ENCODE results near the gene CBL. TPM values are rescaled to one million over a fixed set of nuclear protein-coding genes. Genes with fewer than 3 reads are reported as not detected.

CBL gene
- polyA plus RNA-seq, 4 donors: 15.5 to 22.3 (median 20.4) TPM

DNA sequence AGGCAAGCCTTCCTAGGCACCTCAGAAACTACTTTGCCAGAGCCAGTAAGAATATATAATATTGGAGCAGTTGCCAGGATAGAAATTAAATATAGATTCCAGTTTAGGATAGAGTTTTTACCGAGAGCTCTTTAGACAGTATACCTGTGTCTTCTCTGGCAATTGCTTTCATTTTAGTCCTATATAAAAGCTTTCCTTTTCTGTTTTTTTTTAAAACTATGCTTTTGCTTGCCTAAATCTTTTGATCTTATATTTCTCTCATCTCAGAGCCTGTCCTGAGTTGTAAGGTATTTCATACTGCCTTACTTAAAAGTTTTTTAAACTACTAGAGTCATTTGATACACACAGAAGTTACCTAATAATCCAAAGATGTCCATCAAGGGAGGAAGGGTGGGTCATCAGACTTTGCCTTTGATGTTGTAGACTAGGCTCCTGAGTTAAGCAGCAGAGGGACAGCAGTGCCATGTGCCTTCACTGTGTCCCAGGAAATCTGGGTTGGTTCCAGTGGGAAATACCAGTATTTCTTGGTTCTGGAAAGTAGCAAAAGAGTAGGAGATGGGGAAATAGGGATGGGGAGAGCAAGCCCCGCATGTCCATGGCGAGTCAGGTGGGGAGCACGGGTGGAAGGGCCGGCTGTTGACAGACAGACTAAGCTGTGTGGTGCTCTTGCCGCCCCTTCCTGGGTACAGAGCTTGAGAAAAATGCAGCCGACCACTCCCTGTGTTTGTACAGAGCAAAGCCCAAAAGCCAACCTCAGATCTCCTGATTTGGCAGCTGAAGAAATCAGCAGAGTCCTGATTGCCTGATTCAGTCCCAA, 99.6 kb downstream of the CBL start:
- DNase-seq (ENCODE audit: low read depth in 4 of 4, low spot score in 3 of 4): no peak

DNA sequence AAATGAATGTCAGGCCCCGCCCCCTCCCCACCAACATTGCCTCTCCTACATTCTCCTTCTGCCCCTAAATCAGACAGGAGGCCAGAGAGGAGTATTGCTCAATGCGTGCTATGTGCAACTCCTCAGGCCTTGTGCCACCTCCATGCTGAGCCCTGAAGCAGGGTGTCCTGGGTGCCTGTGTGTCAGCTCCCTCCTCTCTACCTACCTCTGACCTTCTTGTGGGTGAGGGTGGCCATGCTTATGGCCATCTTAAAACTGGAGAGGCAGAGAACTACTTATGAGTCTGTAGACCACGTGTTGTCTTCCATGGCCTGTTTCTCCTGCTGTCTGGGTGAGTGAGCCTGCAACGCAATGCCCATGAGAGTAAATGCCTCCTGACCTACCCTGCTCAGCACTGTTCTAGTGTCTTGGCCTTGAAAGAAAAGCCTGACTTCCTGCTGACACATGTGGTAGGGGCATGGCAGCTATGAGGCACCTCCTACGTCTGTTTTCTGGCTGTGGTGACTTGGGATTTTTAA, 100.3 kb downstream of the CBL start:
- DNase-seq (ENCODE audit: low read depth in 4 of 4, low spot score in 3 of 4): no peak

DNA sequence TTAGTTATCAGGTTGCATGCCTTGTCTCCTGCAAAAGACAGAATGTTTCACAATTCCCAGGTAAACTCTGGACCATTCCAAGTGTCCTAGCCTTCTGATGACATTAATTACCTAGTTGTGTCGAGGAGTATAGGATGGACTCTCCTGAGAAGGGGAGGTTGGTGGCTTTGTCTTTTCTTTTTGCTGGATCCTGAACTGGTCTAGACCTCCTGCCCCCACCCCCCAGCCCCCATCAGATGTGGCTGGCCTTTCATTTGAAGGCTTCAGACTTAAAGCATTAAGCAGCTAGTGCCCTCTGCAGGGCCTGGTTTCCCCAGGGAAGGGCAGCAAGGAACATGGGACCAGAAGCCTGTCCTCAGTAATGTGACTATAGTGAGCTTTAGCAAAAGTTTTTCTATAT, 101.1 kb downstream of the CBL start:
- no peak for DNase-seq (ENCODE audit: low read depth in 4 of 4, low spot score in 3 of 4)

DNA sequence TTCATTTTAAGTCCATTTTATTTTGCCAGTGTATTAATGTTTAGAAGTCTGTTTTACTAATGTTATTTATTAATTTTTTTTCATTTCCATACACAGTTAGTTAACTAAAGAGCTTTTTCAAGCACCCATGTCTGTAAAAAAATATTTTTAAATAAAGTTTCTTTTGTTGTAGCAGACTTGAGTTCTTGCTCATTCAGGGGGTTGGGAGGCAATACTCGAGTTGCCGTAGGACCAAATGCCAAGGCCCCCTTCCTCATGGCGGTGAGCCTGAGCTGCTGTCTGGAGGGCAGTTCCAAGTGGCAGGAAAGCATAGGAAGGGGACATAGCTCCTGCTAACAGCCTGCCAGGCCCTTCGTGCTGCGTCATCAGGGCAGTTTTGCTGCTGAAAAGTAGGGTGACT, 101.8 kb downstream of the CBL start:
- DNase-seq (ENCODE audit: low read depth in 4 of 4, low spot score in 3 of 4): no peak

DNA sequence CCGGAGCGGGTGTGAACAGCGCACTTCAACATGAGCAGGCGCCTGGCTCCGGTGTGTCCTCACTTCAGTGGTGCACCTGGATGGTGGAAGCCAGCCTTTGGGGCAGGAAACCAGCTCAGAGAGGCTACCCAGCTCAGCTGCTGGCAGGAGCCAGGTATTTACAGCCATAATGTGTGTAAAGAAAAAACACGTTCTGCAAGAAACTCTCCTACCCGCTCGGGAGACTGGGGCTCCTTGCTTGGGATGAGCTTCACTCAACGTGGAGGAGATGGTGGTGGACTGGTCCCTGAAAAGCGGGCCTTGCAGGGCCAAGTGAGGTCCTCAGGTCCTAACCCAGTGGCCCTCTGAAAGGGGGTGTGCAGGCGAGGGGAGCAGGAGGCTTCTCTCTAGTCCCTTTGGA, 103.3 kb downstream of the CBL start:
- no peak for DNase-seq (ENCODE audit: low read depth in 4 of 4, low spot score in 3 of 4)

DNA sequence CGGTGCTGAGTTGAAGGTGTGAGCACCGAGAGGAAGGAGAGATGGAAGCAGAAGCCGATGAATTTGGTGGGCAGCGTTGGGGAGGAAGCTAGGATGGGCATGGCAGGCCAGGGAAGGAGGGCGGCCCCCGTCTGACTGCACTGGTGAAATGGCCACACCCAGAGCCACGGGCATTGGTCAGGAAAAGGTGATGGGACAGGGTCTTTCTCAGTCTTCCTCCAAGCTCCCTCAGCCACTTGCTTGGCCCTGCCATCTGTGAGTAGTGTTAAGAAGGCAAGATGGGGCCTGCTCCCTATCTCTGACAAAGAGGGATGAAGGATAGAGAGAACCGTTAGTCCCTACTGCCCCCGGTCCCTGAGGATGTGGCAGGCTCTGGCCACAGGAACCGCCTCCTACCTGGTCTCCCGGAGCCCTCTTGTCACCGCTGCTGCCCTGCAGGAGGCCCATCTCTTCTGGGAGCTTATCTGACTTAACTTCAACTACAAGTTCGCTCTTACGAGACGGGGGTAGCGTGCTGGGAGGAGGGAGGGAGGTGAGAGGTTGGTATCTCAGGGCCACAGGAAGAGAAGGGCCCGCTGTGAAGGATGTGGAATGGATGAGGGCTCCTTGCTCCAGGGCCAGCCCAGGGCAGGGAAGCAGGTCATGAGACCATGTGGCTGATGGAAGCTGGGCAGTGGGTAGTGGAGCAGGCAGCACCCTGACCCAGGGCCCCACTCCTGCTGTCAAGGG, 104.0 kb downstream of the CBL start:
- DNase-seq (ENCODE audit: low read depth in 4 of 4, low spot score in 3 of 4): no peak

DNA sequence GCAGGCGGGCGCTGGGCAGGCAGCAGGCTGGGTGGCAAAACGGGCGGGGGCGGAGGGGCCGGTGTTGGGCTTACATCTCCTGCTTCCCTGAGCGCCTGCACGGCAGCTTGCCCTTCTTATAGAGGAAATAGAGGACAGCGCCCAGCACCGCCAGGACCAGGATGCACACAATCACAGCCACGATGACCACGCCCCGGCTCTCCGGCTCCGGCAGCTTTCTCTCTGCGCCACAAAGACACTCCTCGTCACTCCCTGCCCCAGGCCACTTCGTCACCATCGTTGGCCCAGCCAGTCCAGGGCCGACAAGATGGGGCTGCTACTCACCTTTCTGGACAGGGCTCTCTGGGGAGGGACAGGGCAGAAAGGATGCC, 104.5 kb downstream of the CBL start:
- DNase-seq (ENCODE audit: low read depth in 4 of 4, low spot score in 3 of 4): no peak

DNA sequence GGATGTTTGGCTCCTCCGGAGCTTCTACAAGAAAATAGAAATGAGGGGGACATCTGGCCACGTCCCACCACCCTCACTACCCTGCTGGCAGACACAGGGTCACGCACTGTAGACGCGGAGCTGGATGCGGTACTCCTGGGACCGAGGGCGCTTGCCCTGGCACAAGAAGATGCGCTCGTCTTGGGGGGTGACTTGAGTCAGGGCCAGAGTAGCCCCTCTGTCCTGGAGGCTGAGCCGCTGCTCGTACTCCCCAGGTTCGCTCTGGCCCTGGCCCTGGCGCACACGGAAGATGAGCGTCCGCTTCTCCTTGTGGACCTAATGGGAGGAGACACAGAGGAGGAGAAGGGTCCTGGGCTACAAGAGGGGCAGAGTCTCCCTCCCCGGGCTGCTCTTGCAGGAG, 108.6 kb downstream of the CBL start:
- no peak for DNase-seq (ENCODE audit: low read depth in 4 of 4, low spot score in 3 of 4)

DNA sequence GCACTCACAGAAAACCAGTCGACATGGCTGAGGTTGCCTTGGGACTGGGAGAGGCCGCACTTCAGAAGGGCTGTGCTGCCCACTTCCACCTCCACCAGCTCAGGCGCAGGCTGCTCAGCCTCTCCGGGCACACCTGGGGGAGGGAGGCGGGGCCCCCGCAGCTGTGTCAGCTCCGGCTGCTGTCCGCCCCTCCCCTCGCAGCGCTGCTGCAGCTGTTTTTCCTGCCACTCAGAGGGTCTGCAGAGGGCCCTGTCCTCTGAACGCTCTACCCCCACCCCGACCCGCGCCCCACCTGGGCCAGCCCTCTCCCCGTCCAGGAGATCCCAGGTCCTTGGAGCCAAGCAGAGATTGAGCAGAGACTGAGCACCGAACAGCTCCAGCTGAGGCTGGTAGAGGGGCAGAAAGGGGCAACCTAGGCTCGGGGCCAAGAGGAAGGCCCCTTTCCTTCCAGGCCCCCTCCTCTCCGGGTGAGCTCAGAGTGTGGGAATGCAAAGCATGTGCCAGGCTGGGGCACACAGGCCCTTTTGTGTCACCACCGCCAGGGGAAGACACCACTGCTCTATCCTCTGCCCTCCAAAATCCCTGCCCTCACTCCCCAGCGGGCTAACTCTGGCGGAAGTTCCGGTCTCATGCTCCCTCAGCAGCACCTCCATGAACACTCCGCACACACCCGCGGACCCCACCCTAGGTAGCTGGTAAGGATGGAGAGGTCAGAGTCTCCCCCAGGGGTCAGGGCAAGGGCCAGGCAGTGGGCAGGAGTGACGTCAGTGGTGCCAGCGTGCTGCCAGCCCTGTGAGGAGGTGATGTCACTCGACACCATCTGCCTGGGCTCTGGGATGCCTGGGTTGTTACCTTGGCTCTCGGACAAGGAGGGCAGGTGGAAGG, 109.2 kb downstream of the CBL start:
- no peak for DNase-seq (ENCODE audit: low read depth in 4 of 4, low spot score in 3 of 4)

DNA sequence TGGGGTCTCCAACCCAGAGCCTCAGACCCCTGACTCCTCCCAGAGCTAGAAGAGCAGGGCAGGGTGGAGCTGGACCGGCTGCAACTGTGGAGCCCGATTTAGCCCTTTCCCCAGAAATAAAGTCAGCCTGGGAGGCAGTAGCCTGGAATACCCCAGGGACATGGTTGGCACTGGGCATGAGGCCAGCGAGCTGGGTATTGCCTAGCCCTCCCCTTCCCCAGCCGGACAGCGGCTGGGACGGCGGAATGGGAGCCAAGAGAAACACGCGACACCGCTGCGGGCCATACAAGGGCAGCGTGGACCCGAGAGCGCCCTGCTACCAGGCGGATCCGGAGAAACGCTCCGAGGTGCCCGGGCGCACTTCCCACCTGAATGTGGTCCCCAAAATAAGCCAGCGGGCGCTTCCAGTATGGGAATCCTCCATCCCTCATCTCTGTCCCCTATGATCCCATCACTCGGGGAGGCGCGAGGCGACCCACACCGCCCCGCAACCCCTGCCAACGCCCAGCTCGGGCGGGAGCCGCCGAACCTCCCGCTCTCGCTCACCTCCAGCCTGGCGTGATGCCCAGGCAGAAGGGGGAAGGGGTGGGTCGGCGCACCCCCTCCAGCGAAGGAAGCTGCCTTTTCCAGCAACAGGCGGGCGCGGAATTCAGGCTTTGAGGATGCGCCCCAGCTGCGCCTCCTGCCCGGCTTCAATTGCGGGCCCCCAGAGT, 110.0 kb downstream of the CBL start:
- no peak for DNase-seq (ENCODE audit: low read depth in 4 of 4, low spot score in 3 of 4)

DNA sequence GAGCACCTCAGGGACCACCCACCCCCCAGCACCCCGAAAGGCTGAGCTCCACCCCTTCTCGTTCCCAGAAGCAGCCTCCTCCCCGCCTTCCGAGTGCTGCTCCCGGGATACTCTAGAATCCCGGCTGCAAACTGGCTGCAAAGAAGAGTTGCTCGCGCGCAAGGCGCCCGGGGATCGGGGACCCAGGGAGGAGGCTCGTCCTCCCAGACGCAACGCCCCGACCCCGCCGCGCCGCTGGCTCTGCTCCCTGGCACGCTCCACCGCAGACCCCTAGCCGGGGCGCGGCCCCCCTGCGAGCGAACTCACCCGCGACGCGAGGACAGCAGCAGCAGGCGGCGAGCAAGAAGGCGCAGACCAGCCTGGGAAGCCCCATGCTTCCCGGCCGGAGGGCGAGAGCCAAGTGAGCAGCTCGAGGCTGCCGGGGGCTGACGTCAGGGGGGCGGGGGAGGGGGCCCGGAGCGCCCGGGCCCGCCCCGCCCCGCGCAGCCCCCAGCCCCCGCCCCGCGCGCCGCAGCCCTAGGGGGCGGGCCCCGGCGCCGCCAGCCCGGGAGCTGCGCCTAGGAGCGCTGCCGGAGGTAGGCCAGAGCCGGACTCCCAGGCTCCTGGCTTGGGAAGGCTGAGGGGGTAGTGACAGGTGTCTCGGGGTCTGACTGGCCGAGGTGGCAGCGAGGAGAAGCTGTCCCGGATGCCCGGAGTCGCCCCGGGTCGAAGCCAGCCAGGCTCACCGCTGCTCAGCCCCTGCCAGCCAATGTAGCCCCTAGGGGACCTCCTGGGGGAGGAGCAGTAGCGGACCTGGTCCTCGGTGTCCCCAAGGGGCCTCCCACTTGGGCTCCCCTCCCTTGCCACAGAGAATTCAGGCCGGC, 110.8 kb downstream of the CBL start, which contains the start of gene MCAM:
Gene MCAM, minus strand, starts transcription at position 402 of the 863 bp plus-strand sequence. Its CDS starts 29 bp downstream, at position 373.
- DNase-seq (ENCODE audit: low read depth in 4 of 4, low spot score in 3 of 4): no peak

DNA sequence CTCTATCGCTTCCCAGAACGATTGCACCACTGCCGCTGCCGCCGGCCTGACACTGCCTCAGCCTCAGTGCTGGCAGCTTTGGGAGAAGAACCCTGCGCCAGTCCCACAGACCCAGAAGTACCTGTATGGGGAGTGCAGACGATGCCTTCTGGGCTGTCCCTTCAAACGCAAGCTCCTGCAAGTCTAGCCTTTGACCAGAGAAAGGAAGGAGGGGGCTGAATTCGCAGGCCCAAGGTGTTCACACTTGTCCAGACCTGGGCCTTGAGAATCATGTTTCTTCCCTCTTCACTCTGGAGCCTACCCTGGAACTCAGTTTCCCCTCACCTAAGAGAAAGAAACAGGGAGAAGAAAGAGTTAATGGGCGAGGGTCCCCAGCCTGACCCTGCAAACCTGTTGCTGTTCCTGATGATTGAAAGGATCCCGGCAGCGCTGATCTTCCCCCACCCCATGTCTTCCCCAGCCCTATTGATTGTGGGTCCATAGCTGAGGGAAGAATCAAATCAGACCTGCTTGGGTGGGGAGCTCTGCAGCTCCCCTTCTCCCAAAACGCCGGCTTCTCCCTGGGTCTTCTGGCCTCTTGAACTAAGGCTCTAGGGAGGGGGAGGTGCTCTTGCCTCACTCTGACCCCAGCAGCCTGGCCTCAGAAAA, 111.6 kb downstream of the CBL start:
- no peak for DNase-seq (ENCODE audit: low read depth in 4 of 4, low spot score in 3 of 4)

DNA sequence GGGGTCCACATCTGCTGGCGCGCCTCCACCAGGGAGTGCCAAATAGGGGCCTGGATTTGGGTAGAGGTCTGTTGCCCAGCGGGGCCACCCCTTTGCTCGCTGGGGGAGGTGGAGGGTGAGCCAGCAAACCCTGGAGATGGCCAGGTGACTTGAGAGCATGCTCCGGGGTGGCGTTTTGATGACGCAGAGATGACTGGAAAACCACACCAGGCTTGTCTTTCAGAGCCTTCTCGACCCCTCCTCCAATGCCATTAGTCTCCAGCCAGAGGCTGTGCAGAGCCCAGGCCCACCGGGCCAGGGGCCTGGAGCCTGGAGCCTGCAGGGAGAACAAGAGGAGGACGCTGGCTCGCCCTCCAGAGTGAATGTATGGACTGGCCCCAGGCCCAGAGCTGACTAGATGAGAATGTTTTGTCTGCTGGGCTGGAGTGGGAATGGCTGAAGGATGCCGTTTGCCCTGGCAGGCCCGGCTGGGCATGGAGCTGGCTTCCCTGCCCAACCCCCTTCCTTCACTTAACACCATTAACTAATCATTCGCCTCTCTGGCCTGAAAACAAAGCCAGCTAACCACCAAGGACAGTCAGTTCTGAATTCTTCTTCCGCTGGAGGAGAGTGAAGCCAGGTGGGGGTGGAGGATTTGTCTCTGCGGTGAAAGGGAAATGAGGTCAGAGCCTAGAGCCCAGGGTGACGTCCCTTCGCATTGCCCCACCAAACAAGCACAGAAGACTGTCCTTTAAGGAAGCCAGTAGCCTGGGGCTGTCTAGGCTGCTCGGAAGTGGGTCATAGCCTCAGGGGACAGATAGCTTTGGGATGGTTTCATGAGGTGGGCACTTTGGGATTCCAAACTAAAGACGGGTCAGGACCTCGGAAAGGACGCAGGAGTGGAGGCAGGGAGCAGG, 112.3 kb downstream of the CBL start:
- DNase-seq (ENCODE audit: low read depth in 4 of 4, low spot score in 3 of 4): no peak

DNA sequence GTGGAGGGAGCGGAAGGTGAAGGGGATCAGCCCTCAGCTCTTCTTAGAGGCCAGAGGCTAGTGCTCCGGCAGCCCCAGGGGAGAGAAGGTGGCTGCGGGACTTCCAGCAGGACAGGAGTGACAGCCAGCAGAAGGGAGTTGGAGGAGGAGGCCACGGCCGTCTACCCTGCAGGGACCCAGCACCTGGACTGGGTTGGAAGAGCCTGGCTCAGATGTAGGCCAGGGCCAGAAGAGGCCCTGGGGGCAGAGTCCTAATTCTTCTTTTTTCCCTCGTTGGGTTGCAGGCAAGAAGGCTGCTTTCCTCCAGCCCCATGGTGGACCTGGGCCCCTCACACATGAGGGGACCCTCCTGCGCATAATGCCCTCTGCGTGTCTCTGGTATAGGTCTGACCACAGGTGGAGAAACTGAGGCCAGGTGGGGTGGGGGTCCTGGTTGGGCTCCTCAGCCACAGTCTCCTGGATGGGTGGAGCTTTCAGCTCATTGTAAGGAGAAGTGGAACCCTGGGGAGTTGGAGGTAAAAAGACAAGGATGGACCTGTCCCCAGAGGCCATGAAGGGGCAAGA, 113.1 kb downstream of the CBL start:
- DNase-seq (ENCODE audit: low read depth in 4 of 4, low spot score in 3 of 4): no peak

DNA sequence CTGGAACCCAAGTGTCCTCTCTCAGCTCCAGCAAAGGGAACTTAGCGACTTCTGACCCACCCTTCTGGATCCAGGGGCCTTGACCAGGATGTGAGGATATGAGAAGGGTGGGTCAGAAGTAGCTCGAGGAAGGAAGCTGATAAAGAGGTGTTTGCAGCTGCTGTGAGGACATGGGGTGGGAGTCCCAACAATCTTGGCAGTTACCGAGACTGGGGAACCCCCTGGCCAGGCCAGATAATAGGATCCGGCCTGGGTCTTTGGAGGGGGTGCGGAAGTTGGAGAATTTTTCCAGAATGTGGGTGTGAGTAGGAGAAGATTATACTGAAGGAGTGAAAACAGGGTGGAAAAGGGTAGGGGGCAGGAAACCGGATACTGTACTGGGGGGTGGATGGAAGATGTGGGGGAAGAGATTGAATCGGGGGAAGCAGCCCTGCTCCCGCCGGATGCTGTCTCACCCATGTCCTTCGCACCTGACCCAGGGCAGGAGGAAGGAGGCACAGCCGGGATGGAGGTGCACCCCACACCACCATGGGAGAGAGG, 113.6 kb downstream of the CBL start:
- no peak for DNase-seq (ENCODE audit: low read depth in 4 of 4, low spot score in 3 of 4)

DNA sequence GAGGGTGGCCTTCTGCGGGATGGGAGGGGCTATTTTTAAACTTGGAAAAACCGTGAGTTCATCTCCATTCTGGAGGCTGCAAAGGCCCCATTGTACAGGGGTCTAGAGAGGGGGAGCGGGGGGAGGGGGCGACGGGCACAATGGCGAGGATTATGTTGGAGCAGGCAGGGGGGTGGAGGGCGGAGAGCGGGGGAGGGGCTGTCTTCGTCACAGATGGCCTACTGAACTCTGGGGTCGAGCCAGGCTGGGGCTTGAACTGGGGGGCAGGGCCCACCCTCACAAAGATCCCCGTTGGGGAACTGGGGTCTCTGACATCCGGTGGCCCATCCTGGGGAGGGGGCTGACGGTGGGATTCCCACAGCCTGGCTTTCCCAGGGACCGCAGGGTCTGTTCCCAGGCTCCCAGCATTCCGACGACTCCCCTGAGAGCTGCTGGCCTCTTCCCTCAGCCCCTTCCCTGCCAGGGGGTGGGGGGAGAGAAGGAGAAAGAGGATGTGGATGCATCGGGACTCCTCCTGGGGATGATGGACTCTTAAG, 114.2 kb downstream of the CBL start:
- DNase-seq (ENCODE audit: low read depth in 4 of 4, low spot score in 3 of 4): no peak

Measured in left renal pelvis (tissue), 4 donors.